SU-DHL-6 (cell line): Measurements from ENCODE around the gene ARFGEF3.

Experiments
- H2AFZ ChIP-seq: fragments of 200-600 bp; sonication (generic); 2 replicates; pipeline ENCODE4 v1.6.1; 2014; ENCODE audit warnings: low read depth, mild to moderate bottlenecking, moderate library complexity, mixed read lengths, antibody characterized with exemption, low read length; ENCODE audit not compliant: severe bottlenecking
- H3F3A ChIP-seq: fragments of 200-600 bp; shearing (Covaris generic); 2 replicates; pipeline ENCODE4 v1.6.0; 2016; ENCODE audit warnings: antibody characterized with exemption, mild to moderate bottlenecking; ENCODE audit not compliant: insufficient read depth
- H3K27ac ChIP-seq: fragments of 200-600 bp; sonication (generic); 2 replicates; pipeline ENCODE4 v1.5.1; 2016; ENCODE audit warnings: low read depth, mild to moderate bottlenecking, low read length, moderate library complexity, mixed read lengths
- H3K27me3 ChIP-seq: fragments of 200-600 bp; sonication (generic), shearing (Covaris generic); 2 replicates; pipeline ENCODE4 v1.6.0; 2014; ENCODE audit warnings: mild to moderate bottlenecking, low read length
- H3K36me3 ChIP-seq: fragments of 200-600 bp; sonication (generic); 2 replicates; pipeline ENCODE4 v1.6.1; 2014; ENCODE audit warnings: mild to moderate bottlenecking, low read length, mixed read lengths
- H3K4me2 ChIP-seq: fragments of 300-600, 200-600 bp; shearing (Covaris generic), sonication (generic); 2 replicates; pipeline ENCODE4 v1.6.0; 2014; ENCODE audit warnings: low read length, low read depth, mild to moderate bottlenecking; ENCODE audit not compliant: poor library complexity, severe bottlenecking
- H3K4me3 ChIP-seq: fragments of 200-600 bp; sonication (generic); 2 replicates; pipeline ENCODE4 v1.5.1; 2014; ENCODE audit warnings: antibody characterized with exemption, low read length, mild to moderate bottlenecking, mixed read lengths; ENCODE audit not compliant: insufficient read depth, poor library complexity, severe bottlenecking
- H3K79me2 ChIP-seq: fragments of 200-600 bp; sonication (generic); 2 replicates; pipeline ENCODE4 v1.6.1; 2014; ENCODE audit warnings: mild to moderate bottlenecking, low read length, moderate library complexity; ENCODE audit not compliant: insufficient read depth
- H3K9ac ChIP-seq: fragments of 200-600 bp; sonication (generic); 2 replicates; pipeline ENCODE4 v1.7.0; 2014; ENCODE audit warnings: mild to moderate bottlenecking, low read length
- H3K9me2 ChIP-seq: fragments of 200-600 bp; sonication (generic); replicated peaks from 2 replicates; pipeline ENCODE4 v1.6.1; 2014; ENCODE audit warnings: low read length; ENCODE audit not compliant: insufficient read depth
- H3K9me3 ChIP-seq: fragments of 200-600 bp; sonication (generic); 2 replicates; pipeline ENCODE4 v1.6.1; 2014; ENCODE audit warnings: low read length, mixed read lengths; ENCODE audit not compliant: insufficient read depth
- H4K20me1 ChIP-seq: fragments of 200-600 bp; sonication (generic); 2 replicates; pipeline ENCODE4 v1.6.1; 2014; ENCODE audit warnings: low read depth, mild to moderate bottlenecking, antibody characterized with exemption, low read length, moderate library complexity, mixed read lengths
- CTCF ChIP-seq: fragments of 200-600 bp; sonication (generic); IDR thresholded peaks from one replicate; pipeline ENCODE4 v1.5.1; 2017; ENCODE audit warnings: antibody characterized with exemption, mild to moderate bottlenecking, low read length, moderate library complexity; ENCODE audit not compliant: insufficient read depth, poor library complexity, severe bottlenecking
- EZH2phosphoT487 ChIP-seq: fragments of 200-600 bp; sonication (generic), shearing (Covaris generic); conservative IDR thresholded peaks from 2 replicates; pipeline ENCODE4 v1.6.1; 2018; ENCODE audit warnings: mild to moderate bottlenecking, antibody characterized with exemption, low read length, moderate library complexity, mixed read lengths

Gene ARFGEF3

GRCh38 chr6:138129190-138129589 is 32.5 kb upstream of the ARFGEF3 start:
- no peak overlapping the region for H2AFZ ChIP-seq
- TF ChIP-seq EZH2phosphoT487 = no peak
- no peak overlapping the region for H3K4me3 ChIP-seq
- no peaks in the 10 kb centered on the region for H3K36me3 ChIP-seq
- H3K4me2 ChIP-seq = no peak overlapping the region
- H4K20me1 ChIP-seq = no peaks in the 10 kb centered on the region
- no peaks in the 10 kb centered on the region for H3K9me3 ChIP-seq
- no peaks in the 10 kb centered on the region for H3K79me2 ChIP-seq
- no peak overlapping the region for H3K27ac ChIP-seq
- H3K27me3 ChIP-seq = no peaks in the 10 kb centered on the region
- H3F3A ChIP-seq = no peaks in the 10 kb centered on the region
- no peak overlapping the region for H3K9ac ChIP-seq
- no peaks in the 10 kb centered on the region for H3K9me2 ChIP-seq

DNA sequence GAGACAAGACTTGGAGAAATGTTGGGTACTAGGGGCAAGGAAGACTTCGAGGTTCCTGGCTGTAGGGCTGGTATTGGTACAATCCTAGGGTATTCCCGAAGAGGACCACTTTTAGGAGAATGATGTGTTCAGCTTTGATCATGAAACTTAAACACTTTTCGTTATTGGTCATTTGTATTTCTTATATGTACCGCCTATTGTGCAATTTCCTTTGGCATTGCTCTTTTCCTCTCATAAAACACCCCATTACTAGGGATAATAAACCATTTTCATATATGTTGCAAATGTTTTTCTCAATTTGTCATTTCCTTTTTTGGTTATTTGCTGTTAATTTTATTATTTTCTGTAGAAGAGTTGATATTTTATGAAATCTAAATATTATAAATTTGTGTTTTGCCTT is 18.9 kb upstream of the ARFGEF3 start:
- H3K27me3 ChIP-seq = no peaks in the 10 kb centered on the region

GRCh38 chr6:138145402-138145801 is 16.3 kb upstream of the ARFGEF3 start:
- H3K27ac ChIP-seq = no peak overlapping the region
- H3K27me3 ChIP-seq = no peaks in the 10 kb centered on the region
- H3K9ac ChIP-seq = no peak overlapping the region
- no peaks in the 10 kb centered on the region for H3K36me3 ChIP-seq
- H2AFZ ChIP-seq = no peak overlapping the region
- H3F3A ChIP-seq = no peaks in the 10 kb centered on the region
- H3K4me2 ChIP-seq = no peak overlapping the region
- TF ChIP-seq CTCF (no peak), EZH2phosphoT487 (no peak)
- H3K79me2 ChIP-seq = no peaks in the 10 kb centered on the region
- no peaks in the 10 kb centered on the region for H4K20me1 ChIP-seq
- no peaks in the 10 kb centered on the region for H3K9me2 ChIP-seq
- no peaks in the 10 kb centered on the region for H3K9me3 ChIP-seq
- H3K4me3 ChIP-seq = no peak overlapping the region

More for the DNA sequence above, 18.9 kb upstream of the ARFGEF3 start:
- Histone ChIP-seq H3K27ac (no peak overlapping the region), H3K36me3 (no peaks in the 10 kb centered on the region), H3K9me3 (no peaks in the 10 kb centered on the region), H3F3A (no peaks in the 10 kb centered on the region), H4K20me1 (no peaks in the 10 kb centered on the region), H3K4me3 (no peak overlapping the region), H2AFZ (no peak overlapping the region), H3K9me2 (no peaks in the 10 kb centered on the region), H3K4me2 (no peak overlapping the region), H3K79me2 (no peaks in the 10 kb centered on the region), H3K9ac (no peak overlapping the region)
- no peak for TF ChIP-seq EZH2phosphoT487
- TF ChIP-seq CTCF = no peak

GRCh38 chr6:138146544-138146943 is 15.2 kb upstream of the ARFGEF3 start:
- Histone ChIP-seq H3F3A (no peaks in the 10 kb centered on the region), H3K27me3 (no peaks in the 10 kb centered on the region), H2AFZ (no peak overlapping the region), H3K9me3 (no peaks in the 10 kb centered on the region), H3K79me2 (no peaks in the 10 kb centered on the region), H3K4me2 (no peak overlapping the region), H4K20me1 (no peaks in the 10 kb centered on the region), H3K36me3 (no peaks in the 10 kb centered on the region), H3K27ac (no peak overlapping the region), H3K4me3 (no peak overlapping the region), H3K9ac (no peak overlapping the region), H3K9me2 (no peaks in the 10 kb centered on the region)
- no peak for TF ChIP-seq EZH2phosphoT487
- no peak for TF ChIP-seq CTCF
